ENCODE results near the gene SPPL3.

DNA sequence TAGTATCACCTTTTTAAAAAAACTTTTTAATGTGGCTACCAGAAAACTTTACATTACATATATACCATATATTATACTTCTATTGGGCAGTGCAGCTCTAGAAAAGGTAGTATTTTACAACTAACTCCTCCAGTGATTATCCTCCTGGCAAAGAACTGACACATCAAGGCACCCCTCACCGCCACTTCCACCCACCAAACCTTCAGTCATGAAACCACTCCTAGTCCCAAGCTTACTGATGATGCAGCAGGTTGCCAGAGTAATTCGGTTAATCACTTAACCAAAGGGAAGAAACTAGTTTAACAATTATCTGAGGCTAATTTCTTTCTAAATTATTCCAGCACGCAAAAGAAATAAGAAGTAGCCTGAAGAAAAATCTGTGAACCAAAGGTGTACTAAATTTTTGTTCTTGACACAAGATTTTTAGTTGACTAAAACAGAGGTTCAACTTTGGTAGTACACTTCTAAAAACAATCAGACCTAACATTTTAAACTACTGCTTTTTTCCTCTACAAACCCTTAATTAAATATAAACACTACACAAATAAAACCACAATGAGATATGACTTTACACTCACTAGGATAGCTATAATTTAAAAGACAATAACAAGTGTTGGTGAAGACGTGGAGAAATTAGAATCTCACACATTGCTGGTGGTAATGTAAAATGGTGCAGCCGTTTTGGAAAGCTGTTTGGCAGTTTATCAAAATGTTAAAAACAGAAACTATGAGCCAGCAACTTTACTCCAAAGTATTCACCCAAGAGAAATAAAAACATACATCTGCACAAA lies 16.7 kb downstream of the SPPL3 start:
- TF ChIP-seq CTCF (IDR thresholded peaks at IDR 0.05), result no peak
- TF ChIP-seq ZFX (IDR thresholded peaks at IDR 0.05; ENCODE audit: borderline replicate concordance), result no peak

Measured in 22Rv1 (cell line).